SK-N-MC (cell line): ENCODE measurements around the gene DUSP16.

Source experiments
- EZH2 ChIP-seq: fragments of 200-600 bp; sonication (generic); IDR thresholded peaks from one replicate; pipeline ENCODE4 v1.6.1; 2017; ENCODE audit warnings: antibody characterized with exemption
- POLR2AphosphoS5 ChIP-seq: IDR thresholded peaks from 2 replicates; pipeline ENCODE4 v1.6.1; 2012; ENCODE audit warnings: mild to moderate bottlenecking, low read depth, low read length, borderline replicate concordance

- TF ChIP-seq POLR2AphosphoS5 (no peak), EZH2 (no peak)
These were observed 110.2 kb downstream of the DUSP16 start for GRCh38 chr12:12452326-12452902.
